SU-DHL-6 (cell line): ENCODE measurements around the gene CORO7.

Experiments
- H2AFZ ChIP-seq: fragments of 200-600 bp; sonication (generic); 2 replicates; pipeline ENCODE4 v1.6.1; 2014; ENCODE audit warnings: low read depth, mild to moderate bottlenecking, moderate library complexity, mixed read lengths, antibody characterized with exemption, low read length; ENCODE audit not compliant: severe bottlenecking
- H3F3A ChIP-seq: fragments of 200-600 bp; shearing (Covaris generic); 2 replicates; pipeline ENCODE4 v1.6.0; 2016; ENCODE audit warnings: antibody characterized with exemption, mild to moderate bottlenecking; ENCODE audit not compliant: insufficient read depth
- H3K27ac ChIP-seq: fragments of 200-600 bp; sonication (generic); 2 replicates; pipeline ENCODE4 v1.5.1; 2016; ENCODE audit warnings: low read depth, mild to moderate bottlenecking, low read length, moderate library complexity, mixed read lengths
- H3K27me3 ChIP-seq: fragments of 200-600 bp; sonication (generic), shearing (Covaris generic); 2 replicates; pipeline ENCODE4 v1.6.0; 2014; ENCODE audit warnings: mild to moderate bottlenecking, low read length
- H3K36me3 ChIP-seq: fragments of 200-600 bp; sonication (generic); 2 replicates; pipeline ENCODE4 v1.6.1; 2014; ENCODE audit warnings: mild to moderate bottlenecking, low read length, mixed read lengths
- H3K4me2 ChIP-seq: fragments of 300-600, 200-600 bp; shearing (Covaris generic), sonication (generic); 2 replicates; pipeline ENCODE4 v1.6.0; 2014; ENCODE audit warnings: low read length, low read depth, mild to moderate bottlenecking; ENCODE audit not compliant: poor library complexity, severe bottlenecking
- H3K4me3 ChIP-seq: fragments of 200-600 bp; sonication (generic); 2 replicates; pipeline ENCODE4 v1.5.1; 2014; ENCODE audit warnings: antibody characterized with exemption, low read length, mild to moderate bottlenecking, mixed read lengths; ENCODE audit not compliant: insufficient read depth, poor library complexity, severe bottlenecking
- H3K79me2 ChIP-seq: fragments of 200-600 bp; sonication (generic); 2 replicates; pipeline ENCODE4 v1.6.1; 2014; ENCODE audit warnings: mild to moderate bottlenecking, low read length, moderate library complexity; ENCODE audit not compliant: insufficient read depth
- H3K9ac ChIP-seq: fragments of 200-600 bp; sonication (generic); 2 replicates; pipeline ENCODE4 v1.7.0; 2014; ENCODE audit warnings: mild to moderate bottlenecking, low read length
- H3K9me2 ChIP-seq: fragments of 200-600 bp; sonication (generic); replicated peaks from 2 replicates; pipeline ENCODE4 v1.6.1; 2014; ENCODE audit warnings: low read length; ENCODE audit not compliant: insufficient read depth
- H3K9me3 ChIP-seq: fragments of 200-600 bp; sonication (generic); 2 replicates; pipeline ENCODE4 v1.6.1; 2014; ENCODE audit warnings: low read length, mixed read lengths; ENCODE audit not compliant: insufficient read depth
- H4K20me1 ChIP-seq: fragments of 200-600 bp; sonication (generic); 2 replicates; pipeline ENCODE4 v1.6.1; 2014; ENCODE audit warnings: low read depth, mild to moderate bottlenecking, antibody characterized with exemption, low read length, moderate library complexity, mixed read lengths
- CTCF ChIP-seq: fragments of 200-600 bp; sonication (generic); IDR thresholded peaks from one replicate; pipeline ENCODE4 v1.5.1; 2017; ENCODE audit warnings: antibody characterized with exemption, mild to moderate bottlenecking, low read length, moderate library complexity; ENCODE audit not compliant: insufficient read depth, poor library complexity, severe bottlenecking
- EZH2phosphoT487 ChIP-seq: fragments of 200-600 bp; sonication (generic), shearing (Covaris generic); conservative IDR thresholded peaks from 2 replicates; pipeline ENCODE4 v1.6.1; 2018; ENCODE audit warnings: mild to moderate bottlenecking, antibody characterized with exemption, low read length, moderate library complexity, mixed read lengths

The CORO7 gene

GRCh38 chr16:4307215-4308037, 109.0 kb downstream of the CORO7 start:
- peak overlapping the region; percentile 88 for H3K27ac ChIP-seq
- H2AFZ ChIP-seq: peak overlapping the region; percentile 65
- H3F3A ChIP-seq: peaks cover 28% of the 10 kb centered on the region
- no peaks in the 10 kb centered on the region for H3K36me3 ChIP-seq
- no peaks in the 10 kb centered on the region for H3K27me3 ChIP-seq
- no peaks in the 10 kb centered on the region for H3K9me2 ChIP-seq
- peak overlapping the region; percentile 81 for H3K9ac ChIP-seq
- H3K9me3 ChIP-seq: no peaks in the 10 kb centered on the region
- TF ChIP-seq CTCF: no peak
- no peak for TF ChIP-seq EZH2phosphoT487
- H4K20me1 ChIP-seq: no peaks in the 10 kb centered on the region
- peaks cover 29% of the 10 kb centered on the region for H3K79me2 ChIP-seq
- peak overlapping the region; percentile 87 for H3K4me2 ChIP-seq
- H3K4me3 ChIP-seq: peak overlapping the region; percentile 83

DNA sequence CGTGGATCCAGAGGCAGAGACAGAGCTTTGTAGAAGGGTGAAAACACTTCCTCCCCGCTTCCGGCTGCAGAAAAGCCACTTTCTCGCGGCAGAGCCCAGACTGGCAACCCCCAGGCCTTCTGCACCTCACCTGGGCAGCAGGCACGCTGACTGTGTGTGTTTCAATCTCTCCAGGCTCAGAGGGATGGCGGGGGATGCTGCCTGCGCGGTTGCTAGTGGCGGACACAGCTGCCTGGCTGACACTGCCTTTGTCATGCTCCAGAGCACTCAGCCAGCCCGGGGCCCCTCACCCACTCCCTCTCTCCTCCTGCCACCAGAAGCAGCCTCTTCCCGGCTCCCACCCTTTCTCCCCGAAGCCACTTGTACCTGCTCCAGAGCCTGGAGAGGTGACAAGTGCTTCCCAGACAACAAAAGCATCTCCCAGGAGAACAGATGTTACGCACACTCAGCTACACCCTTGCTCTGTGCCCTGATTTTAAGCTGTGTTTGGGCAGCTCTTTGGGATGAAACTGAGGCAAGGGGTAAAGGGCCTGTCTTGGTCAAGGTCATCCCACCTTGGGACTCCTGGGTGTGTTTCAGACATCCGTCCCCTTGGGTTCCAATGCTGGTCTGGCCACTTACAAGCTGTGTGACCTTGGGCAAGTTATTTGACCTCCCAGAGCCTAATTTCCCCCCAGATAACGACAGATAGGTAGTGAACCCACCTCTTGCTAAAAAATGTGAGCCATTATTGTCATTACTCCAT, 109.8 kb downstream of the CORO7 start:
- H2AFZ ChIP-seq: peak overlapping the region; percentile 7

More for the DNA sequence above, 109.8 kb downstream of the CORO7 start:
- Histone ChIP-seq H3K27me3 (no peaks in the 10 kb centered on the region), H3F3A (peaks cover 28% of the 10 kb centered on the region), H3K27ac (peak overlapping the region; percentile 88), H3K79me2 (peaks cover 29% of the 10 kb centered on the region), H3K9me3 (no peaks in the 10 kb centered on the region), H3K36me3 (no peaks in the 10 kb centered on the region), H3K9ac (peak overlapping the region; percentile 81), H3K4me3 (peak overlapping the region; percentile 83), H3K4me2 (peak overlapping the region; percentile 87), H4K20me1 (no peaks in the 10 kb centered on the region), H3K9me2 (no peaks in the 10 kb centered on the region)
- TF ChIP-seq CTCF: no peak
- no peak for TF ChIP-seq EZH2phosphoT487
